Stimulated activated CD4-positive, alpha-beta T cell treated with anti-CD3 and anti-CD28 coated beads, Interleukin-4, amount 100 ng/mL, for 4 hours (primary cell): ENCODE data around the gene HABP4.

Experiments used
- DNase-seq, 2 experiments: peaks; one replicate each; pipeline ENCODE4 v3.0.0-alpha.2; 2020

The HABP4 gene

GRCh38 chr9:96436063-96436455, 13.9 kb upstream of the HABP4 start:
- DNase-seq, result no peak

GRCh38 chr9:96436456-96437126, 13.4 kb upstream of the HABP4 start:
- DNase-seq, result no peak

- DNase-seq, result no peak
Measured at GRCh38 chr9:96437454-96437853, 12.5 kb upstream of the HABP4 start.

GRCh38 chr9:96440671-96441199, 9.2 kb upstream of the HABP4 start:
- no peak for DNase-seq

GRCh38 chr9:96441798-96442445, 8.0 kb upstream of the HABP4 start:
- DNase-seq, result no peak

- no peak for DNase-seq
Measured at GRCh38 chr9:96442491-96442890, 7.5 kb upstream of the HABP4 start.

GRCh38 chr9:96447406-96447805, 2.6 kb upstream of the HABP4 start:
- no peak for DNase-seq

- no peak for DNase-seq
Measured at GRCh38 chr9:96448546-96449170, 1.3 kb upstream of the HABP4 start.

GRCh38 chr9:96449523-96449844, 485 bp upstream of the HABP4 start:
- peak in 1 of 2 experiments; percentile 1 for DNase-seq

GRCh38 chr9:96450613-96451528, 902 bp downstream of the HABP4 start:
- peak; percentile 23 for DNase-seq

- DNase-seq, result no peak
Measured at GRCh38 chr9:96453625-96454024, 3.7 kb downstream of the HABP4 start.

- DNase-seq, result no peak
Measured at GRCh38 chr9:96457266-96457665, 7.3 kb downstream of the HABP4 start.

GRCh38 chr9:96458226-96458625, 8.3 kb downstream of the HABP4 start:
- DNase-seq, result no peak

GRCh38 chr9:96459268-96460007, 9.5 kb downstream of the HABP4 start:
- no peak for DNase-seq

- no peak for DNase-seq
Measured at GRCh38 chr9:96460470-96460869, 10.5 kb downstream of the HABP4 start.

GRCh38 chr9:96460882-96461281, 10.9 kb downstream of the HABP4 start:
- no peak for DNase-seq

- no peak for DNase-seq
Measured at GRCh38 chr9:96461336-96461735, 11.4 kb downstream of the HABP4 start.

- no peak for DNase-seq
Measured at GRCh38 chr9:96462541-96462940, 12.6 kb downstream of the HABP4 start.

GRCh38 chr9:96464426-96464825, 14.5 kb downstream of the HABP4 start:
- no peak for DNase-seq

- DNase-seq, result no peak
Measured at GRCh38 chr9:96467784-96468183, 17.8 kb downstream of the HABP4 start.

GRCh38 chr9:96476013-96476412, 26.0 kb downstream of the HABP4 start:
- DNase-seq, result no peak

GRCh38 chr9:96476591-96476990, 26.6 kb downstream of the HABP4 start:
- DNase-seq, result no peak
